ENCODE measurements around the gene BCAS3. TPM values are rescaled to one million over a fixed set of nuclear protein-coding genes. Genes with fewer than 3 reads are reported as not detected.

The BCAS3 gene
- polyA plus RNA-seq, 1 donor from 2014 or later: 21.6 TPM

DNA sequence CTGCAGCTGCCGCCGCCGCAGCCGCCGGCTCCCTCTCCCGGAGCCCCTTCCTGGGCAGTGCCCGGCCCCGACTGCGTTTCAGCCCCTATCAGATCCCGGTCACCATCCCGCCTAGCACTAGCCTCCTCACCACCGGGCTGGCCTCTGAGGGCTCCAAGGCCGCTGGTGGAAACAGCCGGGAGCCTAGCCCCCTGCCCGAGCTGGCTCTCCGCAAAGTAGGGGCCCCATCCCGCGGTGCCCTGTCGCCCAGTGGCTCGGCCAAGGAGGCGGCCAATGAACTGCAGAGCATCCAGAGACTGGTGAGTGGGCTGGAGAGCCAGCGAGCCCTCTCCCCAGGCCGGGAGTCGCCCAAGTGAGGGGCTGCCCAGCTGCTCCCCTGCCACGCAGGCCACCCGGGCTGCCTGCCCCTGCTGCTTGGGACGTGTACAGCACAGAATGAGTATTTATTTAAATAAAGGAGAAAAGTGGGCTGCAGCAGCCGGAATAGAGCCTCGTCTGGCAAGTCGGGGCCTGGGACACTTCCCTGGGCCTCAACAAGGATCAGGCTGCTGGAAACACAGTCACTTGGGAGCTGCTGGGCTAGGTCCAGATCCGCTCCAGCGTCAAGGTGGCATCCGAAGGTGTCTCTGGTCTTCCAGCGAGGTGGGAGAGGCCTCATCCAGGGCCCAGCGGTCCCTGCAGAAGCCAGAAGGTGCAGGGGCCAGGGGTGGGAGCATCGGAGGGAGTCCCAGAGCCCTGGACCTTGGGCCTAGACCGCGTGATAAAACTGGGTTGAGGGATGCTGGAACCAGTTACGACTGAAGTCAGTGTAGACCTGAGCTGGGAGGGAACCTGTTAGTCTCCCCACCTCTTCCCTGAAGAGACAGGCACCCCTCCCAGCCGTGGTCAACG is 730.7 kb downstream of the BCAS3 start:
- no peaks in the 10 kb centered on the region for H4K20me1 ChIP-seq (ENCODE audit: insufficient read depth)

DNA sequence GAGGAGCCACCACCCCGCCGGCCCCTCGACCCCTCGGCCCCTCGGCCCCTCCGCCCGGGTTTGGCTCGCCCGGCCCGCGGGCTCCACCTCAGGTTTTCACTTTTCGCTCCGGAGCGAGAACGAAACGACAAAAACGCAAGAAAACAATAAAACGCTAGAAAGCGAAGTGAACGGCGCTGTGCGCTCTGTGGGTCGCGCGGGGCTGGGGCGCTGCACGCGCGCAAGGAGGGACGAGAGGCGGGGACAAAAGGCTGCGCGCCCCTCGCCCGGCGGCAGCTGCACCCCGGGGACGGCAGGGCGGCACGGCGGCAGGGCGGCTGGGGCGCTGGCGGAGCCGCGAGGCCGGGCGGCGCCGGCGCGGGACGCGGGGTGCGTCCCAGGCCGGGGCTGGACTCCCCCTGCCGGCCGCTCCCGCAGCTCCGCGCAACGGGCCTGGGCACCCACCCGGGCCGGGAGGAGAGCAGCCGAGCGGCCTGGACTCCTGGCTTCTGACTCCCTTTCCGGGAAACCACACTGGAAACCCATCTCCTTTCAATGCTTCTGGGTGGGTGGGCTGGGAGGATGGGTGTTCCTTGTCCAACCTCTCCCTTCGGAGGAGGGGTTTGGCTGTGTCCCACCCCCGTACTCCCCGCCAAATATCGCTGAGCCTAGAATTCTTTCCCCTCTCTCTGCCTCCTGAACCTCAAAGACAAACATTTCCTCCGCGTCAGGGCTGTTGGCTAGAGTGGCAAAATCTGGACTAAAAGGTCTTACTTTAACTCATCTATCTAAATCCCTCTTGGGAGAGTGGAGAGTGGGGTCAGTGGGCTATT is 731.9 kb downstream of the BCAS3 start:
- TF ChIP-seq POLR2AphosphoS5 (IDR thresholded peaks at IDR 0.05) (peak; percentile 51), EP300 (conservative IDR thresholded peaks at IDR 0.05; ENCODE audit: poor library complexity, severe bottlenecking) (no peak), EZH2 (IDR thresholded peaks at IDR 0.05; ENCODE audit: borderline replicate concordance, insufficient read depth, low read length, poor library complexity, severe bottlenecking) (no peak), TAF1 (IDR thresholded peaks at IDR 0.05; ENCODE audit: low read depth) (no peak), SMC3 (conservative IDR thresholded peaks at IDR 0.05; ENCODE audit: poor library complexity) (no peak)
- TF ChIP-seq, protein P1, sequence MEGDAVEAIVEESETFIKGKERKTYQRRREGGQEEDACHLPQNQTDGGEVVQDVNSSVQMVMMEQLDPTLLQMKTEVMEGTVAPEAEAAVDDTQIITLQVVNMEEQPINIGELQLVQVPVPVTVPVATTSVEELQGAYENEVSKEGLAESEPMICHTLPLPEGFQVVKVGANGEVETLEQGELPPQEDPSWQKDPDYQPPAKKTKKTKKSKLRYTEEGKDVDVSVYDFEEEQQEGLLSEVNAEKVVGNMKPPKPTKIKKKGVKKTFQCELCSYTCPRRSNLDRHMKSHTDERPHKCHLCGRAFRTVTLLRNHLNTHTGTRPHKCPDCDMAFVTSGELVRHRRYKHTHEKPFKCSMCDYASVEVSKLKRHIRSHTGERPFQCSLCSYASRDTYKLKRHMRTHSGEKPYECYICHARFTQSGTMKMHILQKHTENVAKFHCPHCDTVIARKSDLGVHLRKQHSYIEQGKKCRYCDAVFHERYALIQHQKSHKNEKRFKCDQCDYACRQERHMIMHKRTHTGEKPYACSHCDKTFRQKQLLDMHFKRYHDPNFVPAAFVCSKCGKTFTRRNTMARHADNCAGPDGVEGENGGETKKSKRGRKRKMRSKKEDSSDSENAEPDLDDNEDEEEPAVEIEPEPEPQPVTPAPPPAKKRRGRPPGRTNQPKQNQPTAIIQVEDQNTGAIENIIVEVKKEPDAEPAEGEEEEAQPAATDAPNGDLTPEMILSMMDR (IDR thresholded peaks at IDR 0.05; ENCODE audit: poor library complexity, severe bottlenecking): peak; percentile 19
- TF ChIP-seq, protein P2, sequence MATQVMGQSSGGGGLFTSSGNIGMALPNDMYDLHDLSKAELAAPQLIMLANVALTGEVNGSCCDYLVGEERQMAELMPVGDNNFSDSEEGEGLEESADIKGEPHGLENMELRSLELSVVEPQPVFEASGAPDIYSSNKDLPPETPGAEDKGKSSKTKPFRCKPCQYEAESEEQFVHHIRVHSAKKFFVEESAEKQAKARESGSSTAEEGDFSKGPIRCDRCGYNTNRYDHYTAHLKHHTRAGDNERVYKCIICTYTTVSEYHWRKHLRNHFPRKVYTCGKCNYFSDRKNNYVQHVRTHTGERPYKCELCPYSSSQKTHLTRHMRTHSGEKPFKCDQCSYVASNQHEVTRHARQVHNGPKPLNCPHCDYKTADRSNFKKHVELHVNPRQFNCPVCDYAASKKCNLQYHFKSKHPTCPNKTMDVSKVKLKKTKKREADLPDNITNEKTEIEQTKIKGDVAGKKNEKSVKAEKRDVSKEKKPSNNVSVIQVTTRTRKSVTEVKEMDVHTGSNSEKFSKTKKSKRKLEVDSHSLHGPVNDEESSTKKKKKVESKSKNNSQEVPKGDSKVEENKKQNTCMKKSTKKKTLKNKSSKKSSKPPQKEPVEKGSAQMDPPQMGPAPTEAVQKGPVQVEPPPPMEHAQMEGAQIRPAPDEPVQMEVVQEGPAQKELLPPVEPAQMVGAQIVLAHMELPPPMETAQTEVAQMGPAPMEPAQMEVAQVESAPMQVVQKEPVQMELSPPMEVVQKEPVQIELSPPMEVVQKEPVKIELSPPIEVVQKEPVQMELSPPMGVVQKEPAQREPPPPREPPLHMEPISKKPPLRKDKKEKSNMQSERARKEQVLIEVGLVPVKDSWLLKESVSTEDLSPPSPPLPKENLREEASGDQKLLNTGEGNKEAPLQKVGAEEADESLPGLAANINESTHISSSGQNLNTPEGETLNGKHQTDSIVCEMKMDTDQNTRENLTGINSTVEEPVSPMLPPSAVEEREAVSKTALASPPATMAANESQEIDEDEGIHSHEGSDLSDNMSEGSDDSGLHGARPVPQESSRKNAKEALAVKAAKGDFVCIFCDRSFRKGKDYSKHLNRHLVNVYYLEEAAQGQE (IDR thresholded peaks at IDR 0.05; ENCODE audit: borderline replicate concordance): no peak
- H3K27ac ChIP-seq (ENCODE audit: low read length): no peak overlapping the region
- no peaks in the 10 kb centered on the region for H4K20me1 ChIP-seq (ENCODE audit: insufficient read depth)
- H3K36me3 ChIP-seq (ENCODE audit: insufficient read depth, low read length): no peaks in the 10 kb centered on the region
- H3K9me2 ChIP-seq (ENCODE audit: insufficient read depth, low read length): no peaks in the 10 kb centered on the region
- H3K79me2 ChIP-seq (replicated peaks; ENCODE audit: insufficient read depth, low read length): no peaks in the 10 kb centered on the region
- H3K9me3 ChIP-seq (ENCODE audit: low read length): no peaks in the 10 kb centered on the region
- peak overlapping the region; percentile 59 for H3K4me3 ChIP-seq (ENCODE audit: low read length)
- H3K9ac ChIP-seq (ENCODE audit: low read length): no peak overlapping the region
- no peak overlapping the region for H2AFZ ChIP-seq (ENCODE audit: low read depth, low read length)
- H3K27me3 ChIP-seq (ENCODE audit: insufficient read depth, low read depth, low read length): peaks cover 97% of the 10 kb centered on the region
- H3K4me2 ChIP-seq (ENCODE audit: low read length): no peak overlapping the region
- H3F3A ChIP-seq (ENCODE audit: insufficient read depth, low read length, poor library complexity, severe bottlenecking): no peaks in the 10 kb centered on the region

More for the DNA sequence above, 730.7 kb downstream of the BCAS3 start:
- Histone ChIP-seq H3K9me2 (ENCODE audit: insufficient read depth, low read length) (no peaks in the 10 kb centered on the region), H3K27ac (ENCODE audit: low read length) (no peak overlapping the region), H3K79me2 (replicated peaks; ENCODE audit: insufficient read depth, low read length) (no peaks in the 10 kb centered on the region), H3K4me2 (ENCODE audit: low read length) (no peak overlapping the region), H3F3A (ENCODE audit: insufficient read depth, low read length, poor library complexity, severe bottlenecking) (no peaks in the 10 kb centered on the region), H3K9me3 (ENCODE audit: low read length) (no peaks in the 10 kb centered on the region), H3K27me3 (ENCODE audit: insufficient read depth, low read depth, low read length) (peaks cover 99% of the 10 kb centered on the region), H2AFZ (ENCODE audit: low read depth, low read length) (no peak overlapping the region), H3K9ac (ENCODE audit: low read length) (no peak overlapping the region), H3K4me3 (ENCODE audit: low read length) (no peak overlapping the region), H3K36me3 (ENCODE audit: insufficient read depth, low read length) (no peaks in the 10 kb centered on the region)
- TF ChIP-seq RAD21 (conservative IDR thresholded peaks at IDR 0.05): no peak
- peak; percentile 87 for TF ChIP-seq EZH2 (IDR thresholded peaks at IDR 0.05; ENCODE audit: borderline replicate concordance, insufficient read depth, low read length, poor library complexity, severe bottlenecking)
